ENCODE results near the gene PTPRN2.

Gene PTPRN2

DNA sequence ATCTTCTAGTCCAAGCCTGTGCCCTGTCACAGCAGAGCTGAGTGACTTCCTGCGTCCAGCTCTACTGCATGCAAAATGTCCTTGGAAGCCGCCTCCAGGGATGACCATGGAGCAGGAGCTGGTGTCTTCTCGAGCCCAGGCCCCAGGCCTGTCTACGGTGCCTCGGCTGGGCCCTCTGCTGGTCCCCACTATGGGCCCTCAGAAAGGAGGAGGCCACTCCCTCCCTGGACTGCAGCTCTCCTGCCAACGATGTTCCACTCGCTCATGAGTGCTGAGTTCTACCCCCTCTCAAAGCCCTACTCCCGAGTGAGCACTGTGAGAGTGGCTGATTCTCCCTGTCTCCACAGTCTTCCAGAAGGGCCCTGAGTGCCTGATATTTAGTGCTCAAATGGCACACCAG lies 504.9 kb downstream of the PTPRN2 start:
- TF ChIP-seq ARNT (IDR thresholded peaks at IDR 0.05): no peak
- TF ChIP-seq PKNOX1 (IDR thresholded peaks at IDR 0.05): no peak
- TF ChIP-seq SUZ12 (IDR thresholded peaks at IDR 0.05): no peak
- no peak for TF ChIP-seq LEF1 (IDR thresholded peaks at IDR 0.05; ENCODE audit: borderline replicate concordance)
- TF ChIP-seq FOXM1 (IDR thresholded peaks at IDR 0.05; ENCODE audit: borderline replicate concordance): no peak
- TF ChIP-seq FOXK2 (IDR thresholded peaks at IDR 0.05): no peak
- TF ChIP-seq FOXA1 (IDR thresholded peaks at IDR 0.05): no peak
- no peak for TF ChIP-seq BHLHE40 (IDR thresholded peaks at IDR 0.05; ENCODE audit: borderline replicate concordance)
- TF ChIP-seq CTBP1 (IDR thresholded peaks at IDR 0.05; ENCODE audit: borderline replicate concordance): no peak
- TF ChIP-seq SP1 (IDR thresholded peaks at IDR 0.05): no peak
- no peak for TF ChIP-seq ELF4 (IDR thresholded peaks at IDR 0.05)
- no peak for TF ChIP-seq NFRKB (IDR thresholded peaks at IDR 0.05)
- TF ChIP-seq ZNF384 (IDR thresholded peaks at IDR 0.05): no peak
- no peak for TF ChIP-seq HDGF (IDR thresholded peaks at IDR 0.05; ENCODE audit: borderline replicate concordance)
- no peak for TF ChIP-seq TARDBP (IDR thresholded peaks at IDR 0.05)
- no peak for TF ChIP-seq L3MBTL2 (conservative IDR thresholded peaks at IDR 0.05)
- DNase-seq (ENCODE audit: extremely low spot score): no peak
- CTCF ChIA-PET: no interaction called here
- POLR2A ChIA-PET: no interaction called here

DNA sequence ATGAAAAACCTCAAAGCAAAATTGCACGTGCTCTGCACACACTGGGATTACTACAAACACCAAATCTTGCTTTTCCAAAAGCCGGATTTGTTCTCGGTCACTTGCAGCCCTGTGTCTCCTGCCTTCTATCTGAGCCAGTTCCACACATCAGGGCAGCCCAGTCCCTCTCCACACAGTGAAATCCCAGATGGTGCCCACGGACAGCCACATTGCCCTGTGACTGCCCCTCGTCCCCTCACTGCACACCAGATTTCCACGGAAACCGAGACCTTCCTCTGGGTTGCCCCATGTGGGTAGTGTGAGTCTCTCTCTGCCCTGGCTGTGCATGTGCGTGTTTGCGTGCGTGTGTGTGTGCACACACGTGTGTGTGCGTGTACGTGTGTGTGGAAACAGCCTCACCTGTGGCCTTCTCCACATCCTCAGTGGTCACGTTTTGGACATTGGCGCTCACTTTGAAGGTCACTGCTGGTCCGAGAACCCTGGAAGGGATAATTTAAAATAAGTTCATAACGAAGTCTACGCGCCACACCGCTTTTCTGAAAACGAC lies 506.7 kb downstream of the PTPRN2 start:
- POLR2A ChIA-PET: no interaction called here
- DNase-seq (ENCODE audit: extremely low spot score): no peak
- TF ChIP-seq SP1 (IDR thresholded peaks at IDR 0.05) (no peak), SUZ12 (IDR thresholded peaks at IDR 0.05) (no peak), CTBP1 (IDR thresholded peaks at IDR 0.05; ENCODE audit: borderline replicate concordance) (no peak)
- CTCF ChIA-PET: no interaction called here

- TF ChIP-seq ELF4 (IDR thresholded peaks at IDR 0.05): no peak
- TF ChIP-seq FOXM1 (IDR thresholded peaks at IDR 0.05; ENCODE audit: borderline replicate concordance): no peak
- TF ChIP-seq SP1 (IDR thresholded peaks at IDR 0.05): no peak
- no peak for TF ChIP-seq HDGF (IDR thresholded peaks at IDR 0.05; ENCODE audit: borderline replicate concordance)
- TF ChIP-seq ARNT (IDR thresholded peaks at IDR 0.05): no peak
- TF ChIP-seq TARDBP (IDR thresholded peaks at IDR 0.05): no peak
- TF ChIP-seq LEF1 (IDR thresholded peaks at IDR 0.05; ENCODE audit: borderline replicate concordance): no peak
- TF ChIP-seq SUZ12 (IDR thresholded peaks at IDR 0.05): no peak
- TF ChIP-seq BHLHE40 (IDR thresholded peaks at IDR 0.05; ENCODE audit: borderline replicate concordance): no peak
- no peak for TF ChIP-seq CTBP1 (IDR thresholded peaks at IDR 0.05; ENCODE audit: borderline replicate concordance)
- TF ChIP-seq FOXA1 (IDR thresholded peaks at IDR 0.05): no peak
- TF ChIP-seq NFRKB (IDR thresholded peaks at IDR 0.05): no peak
- TF ChIP-seq FOXK2 (IDR thresholded peaks at IDR 0.05): no peak
- TF ChIP-seq PKNOX1 (IDR thresholded peaks at IDR 0.05): no peak
- TF ChIP-seq L3MBTL2 (conservative IDR thresholded peaks at IDR 0.05): no peak
- no peak for TF ChIP-seq ZNF384 (IDR thresholded peaks at IDR 0.05)
- DNase-seq (ENCODE audit: extremely low spot score): no peak
- POLR2A ChIA-PET: no interaction called here
- CTCF ChIA-PET: no interaction called here
These were observed 509.4 kb downstream of the PTPRN2 start for GRCh38 chr7:158077934-158078910.

DNA sequence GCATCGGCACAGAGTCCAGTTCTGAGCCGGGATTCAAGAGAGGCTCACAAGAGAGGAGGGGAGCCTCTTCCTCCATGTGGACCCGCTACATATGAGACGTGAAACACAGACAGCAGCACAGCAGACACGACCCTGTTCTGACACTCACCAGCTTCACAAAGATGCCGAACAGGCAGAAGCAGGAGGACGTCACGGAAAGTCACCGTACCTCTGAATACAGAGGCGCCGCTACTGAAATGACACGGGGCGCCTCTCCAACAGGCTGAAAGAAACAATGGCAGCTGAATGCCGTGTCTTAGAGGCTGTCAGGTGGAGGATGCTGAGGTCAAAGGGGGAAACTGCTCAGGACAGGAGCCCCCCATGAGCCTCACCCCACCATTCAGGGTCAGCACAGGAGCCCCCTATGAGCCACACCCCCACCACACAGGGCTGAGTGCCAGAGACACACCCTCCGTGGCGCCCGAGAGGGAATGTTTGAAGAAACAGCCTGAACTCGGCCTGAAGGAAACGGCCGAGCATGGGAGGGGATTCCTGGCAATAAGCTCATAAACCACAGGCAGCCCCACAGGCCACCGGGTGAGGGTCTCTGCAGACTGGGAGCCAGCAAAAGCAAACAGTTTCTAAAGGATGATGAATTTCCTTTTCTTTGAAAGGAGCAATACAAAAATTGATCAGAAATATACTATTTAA lies 510.3 kb downstream of the PTPRN2 start:
- CTCF ChIA-PET: no interaction called here
- POLR2A ChIA-PET: no interaction called here
- no peak for DNase-seq (ENCODE audit: extremely low spot score)
- TF ChIP-seq FOXK2 (IDR thresholded peaks at IDR 0.05) (no peak), NFRKB (IDR thresholded peaks at IDR 0.05) (no peak)

DNA sequence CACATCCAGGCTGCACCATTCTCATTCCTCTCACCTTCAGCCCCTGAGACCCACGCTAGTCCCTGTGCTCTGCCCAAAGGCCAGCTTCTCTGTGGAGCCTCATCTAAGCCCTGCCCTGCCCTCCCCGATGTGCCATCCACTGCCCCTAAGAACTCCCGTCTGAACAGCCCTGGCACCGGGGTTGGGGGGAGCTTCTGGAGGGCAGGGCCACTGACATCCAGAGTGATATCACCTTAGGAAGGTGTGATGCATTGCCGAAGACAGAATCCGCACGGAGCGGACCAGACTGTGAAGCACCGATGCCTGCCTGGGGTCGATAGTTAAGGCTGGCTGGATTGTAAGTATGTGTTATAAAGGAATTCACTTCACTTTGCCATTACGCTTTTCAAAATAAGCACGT lies 511.0 kb downstream of the PTPRN2 start:
- TF ChIP-seq L3MBTL2 (conservative IDR thresholded peaks at IDR 0.05) (no peak), FOXA1 (IDR thresholded peaks at IDR 0.05) (no peak), HDGF (IDR thresholded peaks at IDR 0.05; ENCODE audit: borderline replicate concordance) (no peak), PKNOX1 (IDR thresholded peaks at IDR 0.05) (no peak), ARNT (IDR thresholded peaks at IDR 0.05) (no peak), CTBP1 (IDR thresholded peaks at IDR 0.05; ENCODE audit: borderline replicate concordance) (no peak), NFRKB (IDR thresholded peaks at IDR 0.05) (no peak)
- DNase-seq (ENCODE audit: extremely low spot score): no peak
- POLR2A ChIA-PET: no interaction called here
- CTCF ChIA-PET: no interaction called here

DNA sequence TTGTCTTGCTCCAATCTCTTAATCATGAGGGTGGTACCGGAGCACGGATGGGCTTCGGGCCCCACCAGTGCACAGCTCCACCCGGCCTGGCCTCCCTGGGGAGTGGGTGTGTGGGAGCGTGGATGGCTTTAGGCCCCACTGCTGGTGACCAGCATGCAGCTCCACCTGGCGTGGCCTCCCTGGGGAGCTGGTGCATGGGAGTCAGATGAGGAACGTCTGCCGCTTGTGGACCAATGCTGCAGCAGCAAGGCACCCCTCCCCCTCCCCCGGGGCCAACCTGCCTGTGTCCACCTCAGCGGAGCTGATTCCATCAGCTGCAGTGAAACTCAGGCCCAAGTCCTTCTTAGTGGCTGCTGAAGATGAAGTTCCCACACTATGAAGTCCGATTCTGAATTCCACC lies 511.4 kb downstream of the PTPRN2 start:
- no peak for DNase-seq (ENCODE audit: extremely low spot score)
- CTCF ChIA-PET: no interaction called here
- TF ChIP-seq PKNOX1 (IDR thresholded peaks at IDR 0.05): no peak
- POLR2A ChIA-PET: no interaction called here
